ENCODE results near the gene PIGV.
"Not testable (repeated sequence)": the region's sequence is repeated elsewhere in the genome, so short reads cannot be mapped to it uniquely, and the experiment has no call there.

PIGV gene

DNA sequence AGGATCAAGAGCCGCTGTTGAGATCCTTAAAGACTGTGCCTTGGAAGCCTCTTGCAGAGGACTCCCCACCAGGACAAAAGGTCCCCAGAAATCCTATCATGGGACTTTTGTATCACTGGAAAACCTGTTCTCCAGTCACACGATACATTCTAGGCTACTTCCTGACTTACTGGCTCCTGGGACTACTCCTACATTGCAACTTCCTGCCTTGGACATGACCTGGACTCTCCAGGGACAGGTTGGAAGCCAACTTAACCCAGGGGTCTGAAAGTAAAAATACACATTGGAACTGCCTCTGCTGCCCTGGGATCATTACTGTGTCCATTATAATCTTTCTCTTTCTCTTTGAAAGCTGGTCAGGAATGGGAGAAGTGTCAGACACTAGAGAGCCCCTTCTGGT, 9.9 kb downstream of the PIGV start:
- DNase-seq (ENCODE audit: low spot score) = no peak

DNA sequence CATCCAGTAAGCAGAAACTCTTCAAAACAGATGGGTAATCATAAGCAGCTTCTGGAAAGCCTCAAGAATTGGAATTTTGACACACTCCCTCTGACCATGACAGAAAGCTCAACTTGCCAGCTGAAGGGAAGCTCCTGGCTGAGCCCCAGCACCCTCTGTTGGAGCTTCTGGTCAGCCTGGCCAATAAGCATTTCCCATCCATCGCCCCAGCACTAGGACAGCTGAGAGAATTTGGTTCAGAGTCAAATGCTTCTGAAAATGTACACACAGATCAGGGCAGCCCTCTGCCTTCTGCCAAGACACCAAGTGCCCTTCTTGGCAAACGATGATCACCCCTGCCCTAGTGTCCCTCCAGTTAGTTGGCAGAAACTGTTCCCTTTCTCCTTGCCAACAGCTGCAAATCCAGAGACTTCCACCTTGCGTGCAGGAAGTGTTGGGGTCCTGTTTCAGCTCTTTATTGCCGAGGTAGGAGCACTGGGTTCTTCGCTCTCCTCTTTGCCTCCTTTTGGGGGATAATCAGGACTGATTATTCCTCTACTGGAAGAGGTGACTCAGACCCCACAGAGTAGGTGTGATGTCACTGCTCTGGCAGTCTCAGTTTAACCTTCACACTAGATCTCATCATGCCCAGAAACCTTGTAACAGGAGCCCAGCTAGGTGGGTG, 11.9 kb downstream of the PIGV start:
- DNase-seq (ENCODE audit: low spot score) = no peak

DNA sequence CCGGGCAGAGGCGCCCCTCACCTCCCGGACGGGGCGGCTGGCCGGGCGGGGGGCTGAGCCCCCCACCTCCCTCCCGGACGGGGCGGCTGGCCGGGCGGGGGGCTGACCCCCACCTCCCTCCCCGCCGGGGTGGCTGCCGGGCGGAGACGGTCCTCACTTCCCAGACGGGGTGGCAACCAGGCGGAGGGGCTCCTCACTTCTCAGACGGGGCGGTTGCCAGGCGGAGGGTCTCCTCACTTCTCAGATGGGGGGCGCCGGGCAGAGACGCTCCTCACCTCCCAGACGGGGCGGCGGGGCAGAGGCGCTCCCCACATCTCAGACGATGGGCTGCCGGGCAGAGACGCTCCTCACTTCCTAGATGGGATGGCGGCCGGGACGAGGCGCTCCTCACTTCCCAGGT, 16.2 kb downstream of the PIGV start:
- DNase-seq (ENCODE audit: low spot score) = not testable (repeated sequence)

DNA sequence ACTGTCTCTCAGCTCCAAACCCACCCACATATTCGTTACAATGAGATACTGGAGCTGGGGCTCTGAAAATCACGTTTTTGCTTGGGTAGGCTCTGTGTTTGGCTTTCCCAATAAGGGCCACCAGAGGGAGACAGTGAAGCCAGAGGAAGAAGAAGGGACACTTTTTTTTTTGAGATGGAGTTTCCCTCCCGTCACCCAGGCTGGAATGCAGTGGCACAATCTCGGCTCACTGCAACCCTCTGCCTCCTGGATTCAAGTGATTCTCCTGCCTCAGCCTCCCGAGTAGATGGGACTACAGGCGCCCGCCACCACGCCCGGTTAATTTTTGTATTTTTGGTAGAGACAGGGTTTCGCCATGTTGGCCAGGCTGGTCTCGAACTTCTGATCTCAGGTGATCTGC, 22.4 kb downstream of the PIGV start:
- peak; percentile 71 for DNase-seq (ENCODE audit: low spot score)

DNA sequence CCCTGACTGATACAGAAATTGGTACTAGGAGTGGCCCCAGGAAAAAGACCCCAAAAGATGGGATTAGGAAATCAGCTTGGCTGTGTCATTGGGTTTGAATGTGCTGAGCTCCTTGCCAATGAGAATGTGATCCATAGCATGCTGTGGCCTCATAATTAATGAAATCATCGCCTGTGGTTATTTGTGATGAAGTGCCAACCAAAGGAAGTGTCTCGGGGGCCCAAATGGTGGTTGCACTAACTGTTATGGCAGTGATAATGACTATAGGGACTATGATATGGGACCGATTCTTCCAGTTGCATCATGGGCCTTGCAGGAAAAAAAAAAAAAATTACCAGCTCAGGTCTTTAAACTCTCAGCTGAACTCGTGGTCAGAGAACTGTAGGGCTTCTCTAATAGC, 23.3 kb downstream of the PIGV start:
- DNase-seq (ENCODE audit: low spot score) = no peak

DNA sequence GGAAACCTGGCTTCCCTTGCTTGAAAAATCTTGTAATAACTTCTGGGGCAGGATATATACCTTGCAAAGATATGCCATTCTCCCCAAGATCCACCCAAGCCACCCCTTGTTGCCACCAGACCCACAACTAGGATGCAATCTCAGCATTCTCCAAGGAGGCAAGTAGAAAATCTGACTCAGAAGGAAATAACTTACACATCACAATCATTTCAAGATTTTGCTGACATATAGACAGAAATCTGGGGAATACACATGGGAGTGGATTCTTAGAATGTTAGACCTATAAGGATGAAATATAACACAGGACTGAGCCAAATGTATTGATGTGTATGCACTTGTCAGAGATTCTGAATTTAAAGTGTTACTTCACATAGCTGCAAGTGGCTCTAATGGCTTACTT, 24.0 kb downstream of the PIGV start:
- no peak for DNase-seq (ENCODE audit: low spot score)

DNA sequence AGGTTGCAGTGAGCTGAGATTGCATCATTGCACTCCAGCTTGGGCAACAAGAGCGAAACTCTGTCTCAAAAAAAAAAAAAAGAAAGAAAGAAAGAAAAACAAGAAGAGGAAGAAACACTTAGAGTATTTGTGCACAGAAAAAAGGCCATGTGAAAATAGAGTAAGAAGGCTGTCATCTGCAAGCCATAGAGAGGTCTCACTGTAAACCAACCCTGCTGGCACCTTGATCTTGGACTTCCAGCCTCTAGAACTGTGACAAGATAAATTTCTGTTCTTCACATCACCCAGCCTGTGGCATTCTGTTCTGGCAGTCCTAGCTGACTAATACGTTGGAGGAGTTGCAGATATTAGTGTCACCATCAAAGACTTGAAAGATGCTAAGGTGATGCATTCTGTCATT, 26.6 kb downstream of the PIGV start:
- DNase-seq (ENCODE audit: low spot score) = no peak

DNA sequence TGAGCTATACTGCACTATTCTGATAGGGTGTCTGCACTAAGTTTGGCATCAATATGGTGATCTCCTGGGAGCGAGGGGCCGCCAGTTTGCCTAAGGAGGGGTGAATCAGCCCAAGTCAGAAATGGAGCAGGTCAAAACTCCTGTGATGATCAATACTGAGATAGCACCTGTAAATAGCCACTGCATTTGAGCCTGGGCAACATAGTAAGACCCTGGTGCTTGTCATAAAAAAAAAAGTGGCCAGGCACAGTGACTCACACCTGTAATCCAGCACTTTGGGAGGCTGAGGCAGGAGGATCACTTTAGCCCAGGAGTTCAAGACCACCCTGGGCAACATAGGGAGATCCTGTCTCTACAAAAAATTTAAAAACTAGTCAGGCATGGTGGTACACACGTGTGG, 27.1 kb downstream of the PIGV start:
- no peak for DNase-seq (ENCODE audit: low spot score)

DNA sequence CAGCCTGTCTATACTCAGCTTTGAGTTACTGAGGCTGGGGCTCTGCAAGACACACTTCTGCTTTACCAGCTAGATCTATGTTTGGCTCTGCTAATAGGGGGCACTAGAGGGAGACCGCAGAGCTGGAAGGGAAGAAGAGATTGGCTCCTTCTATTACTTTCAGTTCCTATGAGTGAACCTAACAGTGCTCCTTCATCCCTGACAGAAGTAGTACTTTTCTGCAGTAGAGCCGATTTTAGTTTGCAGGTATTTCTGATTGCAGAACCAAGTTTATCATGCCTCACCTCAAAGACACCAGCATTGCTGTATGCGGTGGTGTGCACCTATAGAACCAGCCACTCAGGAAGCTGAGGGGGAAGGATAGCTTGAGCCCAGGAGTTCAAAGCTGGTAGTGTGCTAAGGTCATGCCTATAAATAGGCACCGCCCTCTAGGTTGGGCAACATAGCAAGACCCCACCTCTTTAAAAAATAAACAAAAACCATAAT, 33.1 kb downstream of the PIGV start:
- DNase-seq (ENCODE audit: low spot score) = no peak

DNA sequence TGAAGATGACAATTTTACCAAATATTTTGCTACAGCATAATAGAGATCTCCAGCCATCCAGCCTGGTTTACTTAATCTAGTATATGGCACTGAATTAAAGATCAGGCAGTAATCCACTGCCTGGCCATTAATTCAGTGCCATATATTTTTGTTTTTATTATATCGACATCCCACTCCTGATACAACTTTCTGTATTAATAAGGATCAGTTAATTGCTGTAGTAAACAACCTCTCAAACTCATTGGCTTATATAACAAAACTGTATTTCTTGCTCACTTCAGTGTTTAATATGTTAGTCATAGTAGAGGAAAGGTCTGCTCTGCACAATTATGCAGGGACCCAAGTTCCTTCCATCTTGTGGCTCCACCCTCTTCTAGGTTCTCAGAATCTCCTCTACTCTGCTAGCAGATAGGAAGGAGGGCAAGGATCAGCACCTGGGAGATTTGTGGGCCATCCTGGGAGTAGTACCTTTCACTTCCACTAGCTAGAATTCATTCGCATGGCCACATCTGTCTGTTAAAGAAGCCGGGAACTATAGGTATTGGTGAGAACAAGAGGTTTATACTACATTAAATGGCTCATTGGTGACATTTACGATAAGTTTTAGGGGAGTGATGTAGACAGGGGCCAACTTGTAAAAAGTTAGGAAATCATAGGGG, 35.1 kb downstream of the PIGV start:
- DNase-seq (ENCODE audit: low spot score) = no peak

DNA sequence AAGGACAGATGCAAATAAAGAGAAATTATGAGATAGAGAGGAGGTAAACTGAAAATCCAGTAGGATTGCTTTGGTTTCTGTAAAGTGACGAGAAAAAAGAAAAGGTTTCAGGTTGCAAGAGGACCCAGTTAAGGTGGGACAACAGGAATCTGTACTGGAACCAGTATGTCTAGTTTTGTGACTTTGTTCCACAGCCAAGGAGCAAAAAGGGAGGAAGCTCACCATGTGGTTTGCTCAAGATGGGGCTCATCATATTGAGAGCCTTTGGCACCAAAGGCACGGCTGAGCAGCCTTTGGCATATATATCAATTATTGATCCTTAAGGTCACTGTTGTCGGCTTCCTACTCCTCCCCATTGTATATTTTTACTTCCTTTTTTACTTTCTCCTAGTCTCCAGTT, 37.0 kb downstream of the PIGV start:
- DNase-seq (ENCODE audit: low spot score) = no peak

DNA sequence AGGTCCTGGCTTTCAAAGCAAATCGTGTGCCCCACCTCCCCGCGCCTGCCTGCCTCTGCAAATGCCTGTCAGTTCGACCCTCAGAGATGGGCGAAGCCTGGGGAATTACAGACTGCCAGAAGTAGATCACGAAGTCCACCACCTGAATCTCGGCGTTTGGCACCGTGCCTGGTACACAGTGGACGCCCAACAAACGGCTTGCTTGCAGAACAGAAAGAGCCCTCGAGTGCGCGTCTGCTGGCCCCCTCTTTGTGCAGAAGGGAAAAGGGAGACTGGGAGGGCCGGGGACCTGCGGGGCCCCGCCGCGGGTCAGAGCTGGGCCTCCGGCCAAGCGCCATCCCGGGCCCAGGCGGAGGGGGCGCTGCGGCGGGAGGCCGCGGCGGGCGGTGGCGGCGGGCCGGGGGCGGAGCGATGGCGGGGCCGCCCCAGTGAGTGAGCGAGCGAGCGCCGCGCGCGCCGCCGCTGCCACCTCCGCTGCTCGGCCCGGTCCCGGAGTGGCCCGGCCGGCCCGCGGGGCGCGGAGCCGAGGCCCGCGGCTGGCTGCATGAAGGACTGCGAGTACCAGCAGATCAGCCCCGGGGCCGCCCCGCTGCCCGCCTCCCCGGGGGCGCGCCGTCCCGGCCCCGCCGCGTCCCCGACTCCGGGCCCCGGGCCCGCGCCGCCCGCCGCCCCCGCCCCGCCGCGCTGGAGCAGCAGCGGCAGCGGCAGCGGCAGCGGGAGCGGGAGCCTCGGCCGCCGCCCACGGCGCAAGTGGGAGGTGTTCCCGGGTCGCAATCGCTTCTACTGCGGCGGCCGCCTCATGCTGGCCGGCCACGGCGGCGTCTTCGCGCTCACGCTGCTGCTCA, 38.7 kb downstream of the PIGV start, which contains the start of gene ZDHHC18:
ZDHHC18 (plus strand) TSS at position 428 of the 845 bp plus-strand sequence; CDS start at position 545, 117 bp downstream.
- peak; percentile 56 for DNase-seq (ENCODE audit: low spot score)

DNA sequence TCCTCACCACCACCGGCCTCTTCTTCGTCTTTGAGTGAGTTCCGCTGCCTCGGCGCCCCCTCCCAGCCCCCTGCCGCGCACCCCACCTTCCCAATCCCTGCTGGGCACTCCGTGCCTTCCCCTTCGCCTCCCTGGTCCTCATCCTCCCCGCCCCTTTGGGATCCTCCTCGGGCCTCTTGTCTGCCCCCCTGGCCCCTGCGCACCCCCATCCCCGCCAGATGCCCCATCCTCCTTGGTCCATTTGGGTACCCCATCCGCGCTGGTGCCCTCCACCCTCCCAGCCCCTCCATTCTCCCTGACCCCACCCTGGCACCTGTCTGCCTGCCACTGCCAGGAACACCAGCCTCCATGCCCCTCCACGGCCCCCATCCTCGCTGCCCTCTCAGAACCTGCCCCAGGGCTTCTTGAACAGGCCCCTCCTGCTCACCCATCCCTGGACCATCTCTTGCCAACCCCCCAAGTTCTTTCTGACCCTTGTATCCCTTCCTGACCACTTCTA, 39.4 kb downstream of the PIGV start:
- DNase-seq (ENCODE audit: low spot score) = no peak

DNA sequence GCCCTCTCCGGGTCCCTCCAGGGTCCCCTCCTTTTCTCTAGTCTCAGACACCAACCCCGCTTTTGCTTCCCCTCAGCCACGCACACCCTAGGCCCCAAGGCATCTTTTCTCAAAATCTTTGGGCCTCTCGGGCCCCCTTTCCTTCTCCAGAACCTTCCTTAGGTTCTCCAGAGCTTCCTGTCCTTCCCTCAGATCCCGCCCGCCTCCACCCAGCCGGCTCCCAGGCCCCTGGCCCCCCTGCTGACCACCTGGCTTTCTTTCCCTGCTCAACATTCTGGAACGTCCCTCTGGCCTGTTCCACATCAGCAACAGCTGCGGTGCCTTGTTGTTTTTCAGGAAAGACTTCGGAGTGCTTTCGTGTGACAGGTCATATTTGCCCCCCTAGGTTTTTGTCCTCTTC, 39.9 kb downstream of the PIGV start:
- DNase-seq (ENCODE audit: low spot score) = no peak

DNA sequence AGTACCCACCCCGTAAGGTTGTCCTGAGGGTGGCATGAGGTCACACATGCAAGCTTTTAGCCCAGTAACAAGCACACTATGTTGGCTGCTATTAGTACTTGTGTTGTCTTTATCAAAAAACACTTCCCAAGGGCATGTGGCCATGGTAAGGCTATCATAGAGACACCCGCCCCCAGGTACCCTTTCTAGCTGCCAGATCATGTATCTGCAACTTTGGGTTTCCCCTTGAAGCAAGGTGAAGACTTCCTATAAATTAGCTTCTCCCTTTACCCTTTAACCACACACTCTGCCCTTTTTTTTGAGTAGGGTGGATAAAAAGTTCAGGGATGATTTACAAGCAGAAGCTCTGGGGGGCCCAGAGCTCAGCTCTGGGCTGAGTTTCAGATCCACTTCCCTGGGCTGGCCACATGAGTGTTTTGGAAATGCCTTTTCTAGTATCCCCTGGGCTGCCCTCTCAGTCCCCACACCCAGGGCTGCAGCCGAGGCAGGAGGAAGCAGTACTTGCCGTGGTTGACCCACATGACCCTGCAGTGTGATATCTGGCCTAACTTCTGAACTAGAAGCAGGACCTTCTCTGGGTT, 40.8 kb downstream of the PIGV start:
- DNase-seq (ENCODE audit: low spot score) = no peak

DNA sequence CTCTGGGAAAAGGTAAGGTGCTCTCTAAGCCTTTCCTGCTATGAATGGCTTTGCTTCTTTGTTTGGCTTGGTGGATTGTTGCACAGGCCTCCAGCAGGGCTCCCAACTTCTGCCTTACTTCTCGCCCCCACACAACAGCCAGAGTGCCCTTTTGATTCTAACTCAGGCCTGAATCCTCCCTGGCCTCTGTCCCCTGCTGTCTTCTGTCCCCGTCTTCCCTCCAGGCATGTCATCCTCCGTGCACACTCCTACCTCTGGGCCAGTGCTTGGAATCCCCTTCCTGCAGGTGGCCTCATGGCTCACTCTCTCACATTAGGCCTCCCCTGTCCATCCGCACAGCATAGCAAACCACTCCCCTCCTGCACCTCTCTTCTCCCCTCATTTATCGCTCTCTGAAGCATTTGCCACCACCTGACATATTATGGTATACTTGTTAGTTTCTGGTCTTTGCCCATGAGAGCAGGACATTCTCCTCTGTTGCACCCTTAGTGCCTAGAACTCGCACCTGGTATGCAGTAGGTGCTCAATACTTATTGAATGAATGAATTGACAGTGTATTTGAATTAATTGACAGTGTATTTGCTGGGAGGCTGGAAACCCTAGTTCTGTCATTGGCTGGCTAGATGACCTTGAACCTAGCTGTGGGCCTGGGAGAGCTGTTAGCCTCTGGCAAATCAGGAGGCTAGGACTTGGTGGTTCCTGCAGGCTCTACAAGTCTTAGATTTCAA, 41.6 kb downstream of the PIGV start:
- DNase-seq (ENCODE audit: low spot score) = no peak

DNA sequence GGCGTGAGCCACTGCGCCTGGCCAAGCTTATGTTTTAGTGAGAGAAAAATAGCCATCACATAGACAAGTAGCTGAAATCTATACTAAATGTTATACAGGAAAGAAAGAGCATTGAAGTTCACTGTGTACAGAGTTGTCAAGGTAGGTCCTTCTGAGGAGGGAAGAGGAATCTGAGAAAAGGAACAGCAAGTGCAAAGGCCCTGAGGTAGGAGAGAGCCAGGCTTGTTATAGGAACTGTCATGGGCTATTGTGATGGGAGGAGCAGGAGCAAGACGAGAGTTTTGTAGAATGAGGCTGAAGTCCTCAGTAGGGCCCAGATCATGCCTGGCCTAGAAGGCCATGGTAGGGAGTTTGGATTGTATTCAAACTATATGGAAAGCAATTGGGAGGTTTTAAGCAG, 43.3 kb downstream of the PIGV start:
- no peak for DNase-seq (ENCODE audit: low spot score)

DNA sequence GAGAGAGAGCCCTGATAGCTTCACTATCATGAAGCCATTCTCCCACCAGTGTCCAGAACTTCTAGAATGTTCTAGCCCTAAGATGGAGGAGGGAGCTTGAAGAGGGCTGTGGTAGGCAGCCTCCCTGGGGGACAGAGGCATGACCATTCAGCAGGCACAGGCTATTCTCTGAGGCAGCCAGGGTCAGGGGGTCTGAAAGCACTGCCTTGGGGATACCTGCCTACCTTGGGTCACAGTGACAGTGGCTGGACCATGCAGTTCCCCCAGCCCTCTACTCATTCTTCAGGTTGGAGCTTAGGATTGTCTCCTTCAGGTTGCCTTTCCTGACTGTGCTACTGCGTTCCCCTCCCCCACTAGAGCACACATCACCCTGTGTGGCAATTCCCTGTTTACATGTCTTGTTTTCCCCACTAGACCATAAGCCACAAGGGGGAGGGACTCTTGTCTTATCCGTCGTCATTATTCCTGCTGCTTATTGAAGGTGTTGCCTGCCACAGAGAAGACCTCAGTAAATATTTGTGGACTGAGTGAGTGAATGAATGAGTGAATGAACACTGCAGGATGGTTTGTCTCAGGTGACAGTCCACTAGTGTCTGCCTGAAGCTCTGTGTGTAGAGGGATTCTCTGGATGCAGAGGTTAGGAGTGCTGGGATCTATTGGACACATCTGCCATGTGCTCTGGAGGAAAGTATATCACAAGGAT, 43.9 kb downstream of the PIGV start:
- DNase-seq (ENCODE audit: low spot score) = no peak

DNA sequence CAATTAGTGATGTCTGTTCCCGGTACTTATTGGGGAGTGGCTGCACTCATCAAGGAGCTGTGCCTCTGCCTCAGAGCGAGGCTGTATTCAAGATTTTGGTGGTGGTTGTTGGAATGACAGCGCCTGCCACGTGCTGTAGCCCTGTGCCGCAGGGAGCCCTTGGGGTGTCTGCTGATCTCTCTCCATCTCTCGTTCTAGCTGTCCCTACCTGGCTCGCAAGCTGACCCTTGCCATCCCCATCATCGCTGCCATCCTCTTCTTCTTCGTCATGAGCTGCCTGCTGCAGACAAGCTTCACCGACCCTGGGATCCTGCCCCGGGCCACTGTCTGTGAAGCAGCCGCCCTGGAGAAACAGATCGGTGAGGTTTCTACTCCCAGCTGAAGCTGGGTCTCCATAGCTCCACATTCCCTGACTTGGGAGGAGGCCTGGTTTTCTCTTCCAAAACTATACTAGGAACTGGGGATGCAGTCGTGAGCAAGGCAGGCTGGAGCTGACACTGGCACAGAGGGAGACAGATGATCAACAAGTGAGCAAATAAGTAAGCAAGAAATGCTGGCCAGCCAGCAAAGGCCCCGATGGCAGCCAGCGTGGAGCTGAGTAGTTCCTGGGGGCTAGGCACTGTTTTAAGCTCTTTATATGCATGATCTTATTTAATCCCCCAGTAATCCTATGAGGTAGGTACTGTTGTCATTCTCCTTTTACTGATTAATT, 44.7 kb downstream of the PIGV start:
- no peak for DNase-seq (ENCODE audit: low spot score)

Data from hematopoietic multipotent progenitor cell treated with erythropoietin and hydrocortisone succinate and interleukin-3 and kit ligand, for 15 days (in vitro differentiated cells).